Thymus (tissue), 11 donors: ENCODE data around the gene OR9A2. TPM values are rescaled to one million over a fixed set of nuclear protein-coding genes. Genes with fewer than 3 reads are reported as not detected.

ENCODE experiments used
- DNase-seq, 9 donors: peaks; one replicate each; pipeline ENCODE4 v3.0.0-alpha.2; 2013; ENCODE audit warnings: low spot score in 9 of 9, low read depth in 6 of 9, missing footprints in 1 of 9
- H3K27ac ChIP-seq, 2 donors: one replicate each; pipeline ENCODE4 v1.5.1; 2013; ENCODE audit warnings: control low read depth in 1 of 2, low read depth in 1 of 2, low read length in 1 of 2, mild to moderate bottlenecking in 1 of 2, moderate library complexity in 1 of 2
- H3K27me3 ChIP-seq, 2 donors: one replicate each; pipeline ENCODE4 v1.5.1; 2013; ENCODE audit warnings: low read length in 1 of 2; ENCODE audit not compliant: control insufficient read depth in 2 of 2, insufficient read depth in 1 of 2
- H3K36me3 ChIP-seq, 2 donors: one replicate each; pipeline ENCODE4 v1.5.1; 2013; ENCODE audit warnings: low read length in 1 of 2, mild to moderate bottlenecking in 1 of 2, moderate library complexity in 1 of 2; ENCODE audit not compliant: control insufficient read depth in 2 of 2, insufficient read depth in 2 of 2
- H3K4me1 ChIP-seq, 2 donors: one replicate each; pipeline ENCODE4 v1.5.1; 2013; ENCODE audit warnings: low read length in 2 of 2; ENCODE audit not compliant: control insufficient read depth in 2 of 2, insufficient read depth in 2 of 2
- H3K4me3 ChIP-seq, 2 donors: one replicate each; pipeline ENCODE4 v1.5.1; 2013; ENCODE audit warnings: low read length in 2 of 2, control low read depth in 1 of 2, mild to moderate bottlenecking in 1 of 2
- H3K9me3 ChIP-seq, 2 donors: one replicate each; pipeline ENCODE4 v1.5.1; 2013; ENCODE audit warnings: low read length in 1 of 2, mild to moderate bottlenecking in 1 of 2; ENCODE audit not compliant: control insufficient read depth in 2 of 2, insufficient read depth in 1 of 2
- WGBS: extraction: QIAGEN DNeasy Blood & Tissue Kit; methylation state at CpG from one replicate; pipeline ENCODE4 v1.1.7; 2013; 5-methylcytosine and 5-hydroxymethylcytosine counted together
- polyA plus RNA-seq: library from polyadenylated mRNA; stranded (reverse); fragments of 200-250 nt; gene quantifications from one replicate; pipeline ENCODE4 v1.2.3, GENCODE V29; 2013
- total RNA-seq: library from RNA; stranded (reverse); fragments of 120-200 nt; gene quantifications from one replicate; pipeline ENCODE4 v1.2.4, GENCODE V29; 2013
- donor health status: healthy.

OR9A2 gene
- total and polyA plus RNA-seq, 2 donors = not detected

GRCh38 chr7:143013473-143013872 is 13.5 kb downstream of the OR9A2 start:
- DNase-seq = no peak
- Histone ChIP-seq H3K4me3 (no peak overlapping the region), H3K36me3 (no peaks in the 10 kb centered on the region), H3K27ac (peak overlapping the region in 1 of 2 donors; percentile 26), H3K4me1 (peaks cover 0 to 5% of the 10 kb centered on the region in 2 donors), H3K9me3 (no peaks in the 10 kb centered on the region), H3K27me3 (no peaks in the 10 kb centered on the region)
- WGBS = 97% methylated on average over 1 of the region's 1 CpG

GRCh38 chr7:143012409-143012808 is 14.5 kb downstream of the OR9A2 start:
- H3K9me3 ChIP-seq = no peaks in the 10 kb centered on the region
- H3K36me3 ChIP-seq = no peaks in the 10 kb centered on the region
- no peak overlapping the region for H3K27ac ChIP-seq
- no peaks in the 10 kb centered on the region for H3K27me3 ChIP-seq
- no peak for DNase-seq
- 93% methylated on average over 4 of the region's 4 CpGs for WGBS
- no peak overlapping the region for H3K4me3 ChIP-seq
- H3K4me1 ChIP-seq = peaks cover 0 to 5% of the 10 kb centered on the region in 2 donors

GRCh38 chr7:143012001-143012400 is 14.9 kb downstream of the OR9A2 start:
- H3K9me3 ChIP-seq = no peaks in the 10 kb centered on the region
- H3K27ac ChIP-seq = no peak overlapping the region
- WGBS = 91% methylated on average over 7 of the region's 7 CpGs
- H3K36me3 ChIP-seq = no peaks in the 10 kb centered on the region
- DNase-seq = no peak
- peaks cover 0 to 5% of the 10 kb centered on the region in 2 donors for H3K4me1 ChIP-seq
- no peaks in the 10 kb centered on the region for H3K27me3 ChIP-seq
- H3K4me3 ChIP-seq = no peak overlapping the region

- no peaks in the 10 kb centered on the region for H3K36me3 ChIP-seq
- no peaks in the 10 kb centered on the region for H3K9me3 ChIP-seq
- 55% methylated on average over 24 of the region's 24 CpGs for WGBS
- H3K27me3 ChIP-seq = no peaks in the 10 kb centered on the region
- no peak overlapping the region for H3K4me3 ChIP-seq
- peaks cover under 1 to 15% of the 10 kb centered on the region in 2 donors for H3K4me1 ChIP-seq
- DNase-seq = peak; percentile 60 to 89 (median 79)
- H3K27ac ChIP-seq = no peak overlapping the region
These were observed 18.7 kb downstream of the OR9A2 start for GRCh38 chr7:143008007-143008901.

GRCh38 chr7:143005632-143006260 is 21.2 kb downstream of the OR9A2 start:
- no peaks in the 10 kb centered on the region for H3K36me3 ChIP-seq
- WGBS = 93% methylated on average over 6 of the region's 6 CpGs
- no peaks in the 10 kb centered on the region for H3K9me3 ChIP-seq
- no peak overlapping the region for H3K27ac ChIP-seq
- peaks cover 5 to 20% of the 10 kb centered on the region in 2 donors for H3K4me1 ChIP-seq
- no peaks in the 10 kb centered on the region for H3K27me3 ChIP-seq
- H3K4me3 ChIP-seq = no peak overlapping the region
- DNase-seq = no peak

GRCh38 chr7:143003393-143004051 is 23.4 kb downstream of the OR9A2 start:
- peaks cover 5 to 20% of the 10 kb centered on the region in 2 donors for H3K4me1 ChIP-seq
- H3K27me3 ChIP-seq = no peaks in the 10 kb centered on the region
- H3K27ac ChIP-seq = no peak overlapping the region
- DNase-seq = peak; percentile 27 to 81 (median 62)
- no peaks in the 10 kb centered on the region for H3K36me3 ChIP-seq
- H3K4me3 ChIP-seq = no peak overlapping the region
- no peaks in the 10 kb centered on the region for H3K9me3 ChIP-seq
- 37% methylated on average over 6 of the region's 6 CpGs for WGBS

GRCh38 chr7:143002898-143003297 is 24.0 kb downstream of the OR9A2 start:
- H3K27ac ChIP-seq = peak overlapping the region in 1 of 2 donors; percentile 5
- peak in 1 of 9 donors; percentile 15 for DNase-seq
- WGBS = 93% methylated on average over 5 of the region's 5 CpGs
- peaks cover 5 to 20% of the 10 kb centered on the region in 2 donors for H3K4me1 ChIP-seq
- no peak overlapping the region for H3K4me3 ChIP-seq
- H3K27me3 ChIP-seq = no peaks in the 10 kb centered on the region
- no peaks in the 10 kb centered on the region for H3K9me3 ChIP-seq
- H3K36me3 ChIP-seq = no peaks in the 10 kb centered on the region

- peak in 1 of 9 donors; percentile 38 for DNase-seq
- WGBS = 57% methylated on average over 3 of the region's 3 CpGs
- H3K4me3 ChIP-seq = no peak overlapping the region
- no peaks in the 10 kb centered on the region for H3K27me3 ChIP-seq
- no peak overlapping the region for H3K27ac ChIP-seq
- peaks cover 5 to 20% of the 10 kb centered on the region in 2 donors for H3K4me1 ChIP-seq
- H3K9me3 ChIP-seq = no peaks in the 10 kb centered on the region
- no peaks in the 10 kb centered on the region for H3K36me3 ChIP-seq
These were observed 24.8 kb downstream of the OR9A2 start for GRCh38 chr7:143002106-143002505.

GRCh38 chr7:143000648-143001047 is 26.3 kb downstream of the OR9A2 start:
- Histone ChIP-seq H3K27ac (no peak overlapping the region), H3K27me3 (no peaks in the 10 kb centered on the region), H3K36me3 (no peaks in the 10 kb centered on the region), H3K9me3 (no peaks in the 10 kb centered on the region), H3K4me1 (peaks cover 5 to 20% of the 10 kb centered on the region in 2 donors), H3K4me3 (no peak overlapping the region)
- no peak for DNase-seq
- over 99% methylated on average over 2 of the region's 2 CpGs for WGBS
